GM13977 (cell line): ENCODE data around the gene OGG1.
A peak's percentile ranks its signal among the peaks of the same experiment; 100 is the strongest.

ENCODE experiments used
- DNase-seq: peaks from one replicate; pipeline ENCODE4 v3.0.0; 2012; ENCODE audit warnings: low spot score
- CTCF ChIP-seq: IDR thresholded peaks from 2 replicates; pipeline ENCODE4 v1.5.1; 2012; ENCODE audit warnings: mild to moderate bottlenecking, control low read depth; ENCODE audit not compliant: insufficient read depth; ENCODE audit errors: extremely low read depth, missing control alignments
- in situ Hi-C: fragments of 300-500 bp; cut with MboI; formaldehyde crosslinking; loops from one replicate; pipeline ENCODE4 v1.12.0; 2022; ENCODE audit warnings: low sequenced_read_pairs, low pct_unique_long_range_greater_than_20kb, mixed read lengths, inconsistent platforms; ENCODE audit not compliant: unreplicated experiment

OGG1 gene

GRCh38 chr3:9727041-9727595 lies 22.6 kb upstream of the OGG1 start:
- DNase-seq, result no peak
- TF ChIP-seq CTCF, result peak; percentile 45
- in situ Hi-C loops, result no loop called here

DNA sequence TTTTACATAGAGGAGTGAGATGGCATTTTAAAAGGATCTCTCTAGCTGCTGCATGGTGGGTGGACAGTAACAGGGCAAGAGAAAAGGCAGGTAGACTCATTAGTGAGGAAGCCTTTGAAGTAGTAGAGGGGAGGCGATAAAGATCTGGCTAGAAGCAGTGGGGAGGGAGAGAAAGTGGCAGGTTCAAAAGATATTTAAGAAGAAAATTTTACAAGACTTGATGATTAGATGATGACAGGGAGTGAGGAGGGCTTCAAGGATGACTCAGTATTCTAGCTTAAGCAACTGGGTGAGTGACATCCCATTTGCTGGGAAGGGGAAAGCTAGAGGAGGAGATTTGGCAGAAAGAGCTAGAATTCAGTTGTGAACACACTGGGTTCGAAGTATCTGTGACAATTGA lies 22.0 kb upstream of the OGG1 start:
- in situ Hi-C loops, result no loop called here
- DNase-seq, result no peak
- no peak for TF ChIP-seq CTCF

GRCh38 chr3:9729419-9729818 lies 20.3 kb upstream of the OGG1 start:
- in situ Hi-C loops, result no loop called here
- DNase-seq, result no peak
- TF ChIP-seq CTCF, result no peak

GRCh38 chr3:9730657-9731205 lies 19.0 kb upstream of the OGG1 start:
- TF ChIP-seq CTCF, result no peak
- in situ Hi-C loops, result no loop called here
- no peak for DNase-seq

GRCh38 chr3:9731206-9732079 lies 18.3 kb upstream of the OGG1 start, which contains the start of gene BRPF1:
Gene BRPF1, plus strand, starts transcription at chr3:9731735. Its CDS starts 2,406 bp downstream, at chr3:9734141.
- in situ Hi-C loops, result no loop called here

More at GRCh38 chr3:9731206-9732079, 18.3 kb upstream of the OGG1 start, which contains the start of gene BRPF1:
- DNase-seq, result peak; percentile 100
- peak; percentile 21 for TF ChIP-seq CTCF
